GM18870 (cell line): Measurements from ENCODE around the gene ODC1.
"Not testable (repeated sequence)": the region's sequence is repeated elsewhere in the genome, so short reads cannot be mapped to it uniquely, and the experiment has no call there.

Experiments
- ATAC-seq: cut with Tn5 transposase; IDR thresholded peaks from one replicate; pipeline ENCODE4 v1.9.1; 2021; ENCODE audit warnings: moderate library complexity; ENCODE audit not compliant: unreplicated experiment

Gene ODC1

GRCh38 chr2:10478916-10479315 lies 30.8 kb upstream of the ODC1 start:
- ATAC-seq: no peak

DNA sequence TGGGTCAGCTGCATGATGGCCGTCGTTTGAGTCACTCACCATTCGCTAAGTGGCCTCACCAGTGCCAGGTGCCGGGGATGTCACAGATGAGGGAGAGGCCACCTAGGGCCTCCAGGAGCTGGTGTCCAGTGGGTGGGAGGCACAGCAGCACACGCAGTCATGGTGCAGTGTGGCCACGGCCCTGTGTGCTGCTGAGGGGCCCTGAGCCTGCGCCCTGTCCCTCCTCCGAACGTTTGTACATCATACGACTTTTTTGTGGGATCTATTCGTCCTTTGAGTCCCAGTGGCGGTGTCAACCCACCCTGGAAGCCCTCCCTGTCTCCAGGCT lies 30.1 kb upstream of the ODC1 start:
- ATAC-seq: no peak

DNA sequence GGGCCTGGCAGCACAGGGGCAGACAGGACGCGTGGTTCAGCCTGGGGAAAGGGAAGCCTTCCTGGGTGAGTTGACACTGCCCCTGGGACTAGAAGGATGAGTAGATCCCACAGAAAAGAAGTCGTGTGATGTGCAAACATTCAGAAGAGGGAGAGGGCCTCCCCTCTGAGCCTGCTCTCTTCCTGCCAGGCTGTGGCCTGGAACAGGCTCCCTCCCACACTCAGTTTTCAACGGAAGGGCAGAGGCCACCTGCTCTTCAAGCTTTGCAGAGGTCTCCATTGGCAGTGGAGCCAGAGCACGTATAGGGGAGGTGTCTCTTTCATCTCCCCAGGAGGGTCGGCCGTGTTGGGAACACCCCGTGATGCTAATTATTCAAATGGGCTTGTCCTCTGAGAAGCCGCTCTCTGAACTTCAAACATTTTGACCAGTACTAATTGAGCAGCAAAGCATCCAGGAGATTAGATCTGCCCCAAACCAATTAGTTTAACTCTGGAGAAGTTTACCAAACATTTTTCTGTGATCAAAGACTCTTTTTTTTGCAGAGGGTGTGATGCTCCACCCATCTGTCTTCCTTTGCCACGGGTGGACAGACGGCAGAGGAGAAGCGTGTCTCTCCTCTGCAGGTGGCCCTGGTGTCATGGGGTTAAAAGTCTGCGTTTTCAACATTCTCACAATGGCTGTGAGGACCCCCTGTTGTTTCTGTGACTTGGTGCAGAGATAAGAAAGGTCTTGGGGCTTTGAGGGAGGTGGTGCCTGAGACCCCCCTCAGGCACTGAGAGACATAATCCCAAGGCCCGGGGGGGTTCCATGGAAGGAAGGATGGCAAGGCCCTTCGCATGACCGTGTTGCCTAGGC lies 29.5 kb upstream of the ODC1 start:
- ATAC-seq: no peak

DNA sequence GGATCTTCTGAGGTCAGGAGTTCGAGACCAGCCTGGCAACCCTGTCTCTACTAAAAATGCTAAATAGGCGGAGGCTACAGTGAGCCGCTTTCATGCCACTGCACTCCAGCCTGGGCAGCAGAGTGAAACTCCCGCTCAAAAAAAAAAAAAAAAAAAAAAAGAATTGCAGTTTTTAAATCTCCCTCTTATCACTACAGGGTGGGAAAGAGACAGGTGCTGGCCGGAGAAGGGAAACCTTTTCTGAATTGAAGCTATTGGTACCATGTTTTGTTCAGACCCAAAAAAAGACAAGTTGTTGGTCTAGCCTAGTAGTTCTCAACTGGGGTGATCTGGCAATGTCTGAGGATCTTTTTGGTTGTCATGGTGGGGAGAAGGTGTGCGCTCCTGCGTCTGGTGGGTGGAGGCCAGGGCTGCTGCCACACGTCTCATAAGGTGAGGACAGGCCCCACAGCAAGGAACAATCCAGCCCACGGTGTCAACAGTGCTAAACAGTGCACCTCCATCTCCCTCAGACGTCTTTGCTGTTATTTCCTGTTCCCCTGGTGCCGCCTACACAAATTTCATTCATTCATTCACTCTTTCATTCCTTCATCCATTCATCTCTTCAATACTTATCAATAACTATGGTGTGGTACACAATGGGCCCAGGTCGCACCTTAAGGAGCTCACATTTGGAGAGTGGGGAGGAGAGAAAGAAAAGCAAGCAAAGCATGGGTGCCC lies 28.8 kb upstream of the ODC1 start:
- no peak for ATAC-seq

DNA sequence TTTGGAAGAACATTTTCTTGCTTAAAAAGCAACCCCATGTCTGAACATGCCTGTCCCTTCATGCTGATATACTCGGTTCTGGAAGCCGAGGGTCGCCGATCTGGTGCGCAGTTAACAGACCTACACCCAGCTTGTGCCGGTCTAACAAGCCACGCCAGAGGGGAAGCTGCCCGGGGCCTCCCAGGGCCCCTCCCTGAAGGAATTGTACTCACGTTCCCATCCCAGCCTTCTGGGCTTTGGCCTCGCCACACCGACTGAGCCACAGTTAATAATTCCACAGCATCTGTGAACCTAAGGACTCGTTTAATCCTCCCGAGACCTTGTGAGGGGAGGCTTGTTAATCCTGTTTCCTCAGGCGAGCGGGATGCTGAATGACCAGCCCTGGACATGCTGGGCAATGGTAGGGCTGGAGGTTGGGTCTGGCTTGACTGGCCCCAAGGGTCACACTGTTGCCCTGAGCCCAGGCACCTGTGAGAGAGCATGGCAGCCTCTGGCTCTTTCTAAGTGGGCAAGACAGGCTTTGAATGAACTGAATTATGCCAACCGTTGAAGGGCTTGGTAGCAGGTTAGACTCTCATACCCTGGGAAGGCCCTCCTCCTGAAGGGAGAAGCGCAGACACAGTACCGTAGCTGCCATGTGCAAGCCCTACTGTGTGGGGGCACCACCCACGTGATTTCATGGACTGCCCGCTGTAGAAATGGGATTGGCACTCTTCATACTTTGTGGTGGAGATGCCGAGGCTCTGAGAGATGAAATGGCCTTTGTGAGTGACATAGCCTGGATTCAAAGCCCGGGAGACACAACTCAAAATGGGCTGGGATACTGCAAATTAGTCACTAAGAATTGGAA lies 27.9 kb upstream of the ODC1 start:
- ATAC-seq: no peak

DNA sequence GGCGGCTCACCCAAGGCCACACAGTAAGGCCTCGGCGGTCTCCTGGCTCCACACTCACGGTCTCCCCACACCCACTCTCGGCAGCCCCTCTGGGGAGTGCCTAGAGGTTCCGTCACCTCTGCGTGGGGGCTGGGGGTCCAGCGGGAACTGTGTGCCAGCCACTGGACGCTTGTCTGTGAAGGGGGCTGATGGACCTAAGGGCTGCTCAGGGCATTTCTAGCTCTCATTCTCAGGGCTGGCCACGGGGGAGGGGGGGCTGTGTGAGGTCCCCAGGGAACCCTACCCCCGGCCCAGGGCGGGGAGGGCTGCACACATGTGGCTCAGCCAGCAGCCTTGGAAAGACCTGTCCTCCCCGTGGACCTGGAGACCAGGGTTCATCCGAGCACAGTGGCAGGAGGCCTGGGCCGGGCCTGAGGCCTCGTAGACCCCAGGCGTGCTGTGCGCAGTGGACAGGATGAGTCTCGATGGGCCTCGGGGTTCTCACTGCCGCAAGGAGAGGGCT lies 27.1 kb upstream of the ODC1 start:
- no peak for ATAC-seq

DNA sequence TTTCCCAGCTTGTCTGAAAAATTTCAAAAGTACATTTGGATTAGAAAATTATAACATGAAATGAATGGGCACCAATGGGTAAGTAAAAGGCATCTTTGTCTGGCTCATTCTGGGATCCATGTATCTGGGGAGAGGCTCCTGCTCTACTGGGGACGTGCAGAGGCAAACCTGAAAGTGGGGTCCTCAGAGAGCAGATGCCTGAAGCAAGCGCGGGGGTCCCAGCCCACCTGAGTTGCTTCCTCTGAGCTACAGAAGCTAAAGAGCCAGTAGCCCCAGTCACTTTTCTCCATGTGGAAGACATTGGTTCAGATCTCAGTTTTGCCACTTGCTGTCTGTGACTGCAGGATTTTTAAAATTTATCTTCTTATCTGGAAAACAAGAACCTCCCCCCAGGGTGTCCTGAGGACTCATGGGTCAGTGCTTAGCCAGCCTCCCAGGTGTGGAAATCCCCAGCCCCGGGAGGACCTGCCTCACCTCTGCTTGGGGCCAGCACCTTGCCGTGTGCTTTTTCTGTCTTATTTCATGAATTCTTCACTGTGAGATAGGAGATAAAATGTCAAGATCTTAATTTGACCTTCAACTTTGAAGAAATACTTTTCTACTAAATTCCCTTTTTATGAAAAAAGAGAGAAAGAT lies 25.1 kb upstream of the ODC1 start:
- no peak for ATAC-seq

DNA sequence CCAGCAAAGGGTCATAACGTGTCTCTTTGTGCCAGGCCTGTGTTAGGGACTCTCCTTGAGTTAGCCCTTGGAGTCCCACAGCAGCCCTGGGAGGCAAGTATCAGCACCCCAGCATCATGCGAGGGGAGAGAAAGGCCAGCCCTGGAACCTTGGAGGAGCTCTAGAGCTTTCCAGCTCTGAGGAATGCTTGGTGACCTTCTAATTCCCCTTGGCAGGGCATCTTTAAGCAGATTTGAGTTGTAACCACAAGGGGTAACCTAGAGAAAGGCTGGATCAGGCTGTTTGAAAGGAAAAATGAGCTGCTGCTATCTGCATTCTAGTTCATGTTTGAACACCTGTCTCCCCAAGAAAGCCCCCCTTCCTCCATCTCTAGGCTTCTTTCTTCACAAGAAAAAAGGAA lies 23.8 kb upstream of the ODC1 start:
- ATAC-seq: no peak

- no peak for ATAC-seq
Measured at GRCh38 chr2:10471046-10471571, 23.0 kb upstream of the ODC1 start.

DNA sequence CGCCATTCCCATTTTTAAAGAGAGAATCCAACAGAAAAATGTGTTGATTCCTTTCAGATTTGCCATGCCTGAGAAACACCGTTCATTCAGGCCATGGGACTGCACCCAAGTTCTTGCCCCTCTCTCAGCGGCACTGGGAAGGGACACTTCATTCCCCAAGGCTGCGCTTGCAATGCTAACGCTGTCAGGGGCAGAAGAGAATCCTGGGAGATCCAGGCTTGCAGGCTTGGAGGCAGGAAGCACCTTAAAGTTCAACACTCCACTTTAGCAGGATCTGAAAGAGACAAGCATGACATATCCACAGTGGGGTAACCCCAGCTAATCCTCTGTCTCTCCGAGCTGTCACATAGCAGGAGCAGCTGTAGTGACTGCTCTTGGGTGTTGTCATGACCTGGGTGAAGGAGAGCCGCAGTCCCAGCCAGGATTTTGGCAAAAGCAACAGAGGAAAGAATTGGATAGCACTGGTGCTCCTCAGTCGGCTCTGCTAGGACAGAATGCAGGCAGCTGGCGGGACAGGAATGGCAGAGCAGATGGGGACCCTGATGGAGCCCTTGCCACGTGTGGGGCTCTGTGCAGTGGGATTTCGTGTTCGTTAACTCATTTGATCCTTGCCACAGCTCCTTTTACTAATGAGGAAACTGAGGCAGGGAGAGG lies 22.0 kb upstream of the ODC1 start:
- ATAC-seq: no peak

GRCh38 chr2:10469301-10469700 lies 21.2 kb upstream of the ODC1 start:
- no peak for ATAC-seq

DNA sequence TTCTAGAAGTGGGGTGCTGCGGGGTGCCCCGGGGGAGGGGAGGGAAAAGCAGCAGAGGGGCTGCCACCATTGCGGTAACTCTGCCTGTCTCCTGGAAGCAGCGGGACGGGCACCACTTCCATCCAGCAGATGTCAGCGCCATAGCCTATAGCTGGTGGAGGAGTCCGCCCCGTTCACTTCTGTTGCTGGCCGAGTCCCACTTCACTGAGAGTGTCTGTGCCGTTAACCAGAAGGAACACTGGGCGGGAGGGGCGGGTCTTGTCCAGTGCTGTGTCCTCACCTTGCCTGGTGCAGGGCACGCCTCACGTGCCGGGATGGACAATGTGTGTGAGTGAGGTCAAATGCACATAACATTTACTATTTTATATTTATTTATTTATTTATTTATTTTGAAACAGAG lies 19.3 kb upstream of the ODC1 start:
- no peak for ATAC-seq

DNA sequence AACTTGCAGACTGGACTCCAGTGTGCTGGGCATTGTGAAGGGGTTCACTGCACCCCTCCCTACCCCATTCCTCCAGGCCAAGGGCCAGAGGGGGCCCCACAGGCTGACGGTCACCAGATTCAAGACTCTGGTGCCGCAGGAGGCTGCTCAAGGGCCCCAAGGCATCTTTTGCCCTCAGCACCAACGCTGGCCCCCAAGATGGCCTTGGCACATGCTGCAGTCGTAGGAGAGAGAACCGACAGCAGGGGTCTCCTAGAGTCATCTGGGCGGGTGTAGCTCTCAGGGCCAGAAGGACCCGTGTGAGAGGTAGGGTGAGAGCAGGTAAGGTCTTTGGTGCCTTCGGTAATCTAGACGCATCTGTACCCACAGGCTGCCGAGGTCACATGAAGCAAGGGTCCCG lies 18.7 kb upstream of the ODC1 start:
- ATAC-seq: no peak

GRCh38 chr2:10465910-10466309 lies 17.8 kb upstream of the ODC1 start:
- ATAC-seq: no peak

DNA sequence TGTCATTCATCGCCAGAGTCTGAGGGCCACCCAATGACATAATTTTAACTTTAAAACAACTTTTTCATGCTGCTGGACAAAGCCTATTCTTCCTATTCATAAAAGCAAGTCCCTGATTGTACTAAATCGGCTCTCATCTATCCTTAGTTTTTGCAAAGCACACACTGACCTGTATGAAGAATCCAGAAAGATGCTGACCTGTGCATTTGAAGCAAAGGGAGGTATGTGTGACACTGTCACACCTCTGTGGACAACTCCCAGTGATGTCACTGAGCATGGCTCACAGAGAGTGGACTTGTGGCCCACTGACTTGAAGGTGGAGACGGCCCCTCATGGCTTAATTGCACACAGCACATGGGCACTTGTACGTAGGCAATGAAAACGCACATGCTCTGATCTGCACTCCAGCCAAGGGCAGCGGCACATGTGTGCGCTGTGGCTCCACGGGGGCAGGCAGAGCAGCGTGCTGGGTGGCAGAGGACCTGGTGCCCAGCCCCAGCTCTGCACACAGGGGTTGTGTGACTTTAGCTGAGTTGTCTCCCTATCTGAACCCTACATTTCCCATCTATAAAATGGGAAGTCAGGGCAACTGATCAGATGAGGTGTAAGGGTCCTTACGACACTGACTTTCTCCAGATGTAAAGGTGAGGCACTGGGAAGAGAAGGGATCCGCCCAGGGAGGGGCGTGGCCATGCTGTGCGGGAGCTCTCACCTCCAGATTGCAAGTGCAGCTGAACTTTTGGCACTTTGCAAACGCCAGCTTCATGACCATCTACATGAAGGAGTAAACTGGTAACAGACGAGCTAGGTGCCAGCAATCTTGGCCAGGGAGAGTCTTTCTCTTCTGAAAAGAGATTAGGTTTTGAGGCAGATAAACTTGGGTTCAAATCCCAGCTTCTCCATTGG lies 14.3 kb upstream of the ODC1 start:
- no peak for ATAC-seq

DNA sequence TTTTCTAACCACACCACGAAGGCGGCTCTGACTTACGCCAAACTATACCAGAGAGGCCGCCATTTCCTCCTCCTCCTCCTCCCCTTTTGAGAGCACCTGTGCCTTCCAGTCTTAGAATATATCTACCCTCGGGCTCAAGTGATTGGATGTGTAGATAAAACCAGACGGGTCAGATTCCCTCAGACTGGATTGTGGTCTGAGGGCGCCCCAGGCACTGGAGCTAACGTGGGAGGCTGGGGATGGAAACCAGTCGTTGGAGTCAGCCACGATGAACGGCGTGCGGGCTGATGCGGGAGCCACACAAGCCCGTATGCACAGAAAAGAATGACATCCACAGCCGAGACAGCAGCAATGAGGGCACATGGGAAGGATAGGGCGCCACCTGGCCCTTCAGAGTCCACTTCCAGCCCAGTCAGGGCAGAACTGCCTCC lies 12.3 kb upstream of the ODC1 start:
- ATAC-seq: no peak

DNA sequence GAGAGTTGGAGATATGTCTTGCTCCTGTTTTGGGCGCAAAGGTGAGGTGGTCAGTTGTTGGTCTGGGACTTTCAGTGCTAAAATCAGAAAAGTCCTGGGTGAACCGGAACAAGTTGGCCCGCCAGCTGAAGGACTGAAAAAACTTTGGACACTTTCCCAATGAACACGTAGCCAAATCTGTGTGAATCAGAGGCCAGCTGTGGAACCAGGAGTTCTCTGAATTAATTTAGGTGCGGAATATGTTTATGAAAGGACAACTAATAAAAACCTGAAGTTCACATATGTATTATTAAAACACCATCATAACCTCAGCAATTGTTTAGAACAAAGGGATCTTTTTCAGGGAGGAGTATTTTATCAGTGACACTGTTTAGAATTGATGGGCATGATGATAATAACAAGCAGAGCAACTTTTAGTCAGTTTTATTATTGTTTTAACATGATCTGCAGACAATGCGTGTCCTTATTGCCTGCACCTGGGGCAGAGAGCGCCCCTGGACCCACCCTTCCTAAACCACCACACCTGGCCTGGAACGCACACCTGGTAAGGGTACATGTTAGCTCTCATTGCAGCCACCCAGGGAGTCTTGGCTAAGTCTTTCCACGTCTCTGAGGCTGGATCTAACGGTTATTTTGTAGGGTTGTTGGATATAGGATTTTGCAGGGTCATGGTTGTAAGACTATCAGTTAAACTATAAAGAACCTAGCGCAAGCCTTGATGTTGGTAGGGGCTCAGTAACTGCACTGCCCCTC lies 9.9 kb upstream of the ODC1 start:
- no peak for ATAC-seq

DNA sequence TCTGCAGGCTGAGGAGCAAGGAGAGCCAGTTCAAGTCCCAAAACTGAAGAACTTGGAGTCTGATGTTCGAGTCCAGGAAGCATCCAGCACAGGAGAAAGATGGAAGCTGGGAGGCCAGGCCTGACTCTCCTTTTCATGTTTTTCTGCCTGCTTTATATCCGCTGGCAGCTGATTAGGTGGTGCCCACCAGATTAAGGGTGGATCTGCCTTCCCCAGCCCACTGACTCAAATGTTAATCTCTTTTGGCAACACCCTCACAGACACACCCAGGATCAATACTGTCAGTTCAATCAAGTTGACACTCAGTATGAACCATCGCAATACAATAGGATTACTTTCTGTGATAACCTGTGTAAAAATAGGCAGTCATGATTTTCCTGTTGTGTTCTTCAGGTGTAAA lies 9.1 kb upstream of the ODC1 start:
- ATAC-seq: not testable (repeated sequence)
